ENCODE measurements around the gene DLG1. TPM values are rescaled to one million over a fixed set of nuclear protein-coding genes. Genes with fewer than 3 reads are reported as not detected.
A peak's percentile ranks its signal among the peaks of the same experiment; 100 is the strongest.

The DLG1 gene
- total RNA-seq, 1 experiment from 2014 or later: 89.8 TPM

DNA sequence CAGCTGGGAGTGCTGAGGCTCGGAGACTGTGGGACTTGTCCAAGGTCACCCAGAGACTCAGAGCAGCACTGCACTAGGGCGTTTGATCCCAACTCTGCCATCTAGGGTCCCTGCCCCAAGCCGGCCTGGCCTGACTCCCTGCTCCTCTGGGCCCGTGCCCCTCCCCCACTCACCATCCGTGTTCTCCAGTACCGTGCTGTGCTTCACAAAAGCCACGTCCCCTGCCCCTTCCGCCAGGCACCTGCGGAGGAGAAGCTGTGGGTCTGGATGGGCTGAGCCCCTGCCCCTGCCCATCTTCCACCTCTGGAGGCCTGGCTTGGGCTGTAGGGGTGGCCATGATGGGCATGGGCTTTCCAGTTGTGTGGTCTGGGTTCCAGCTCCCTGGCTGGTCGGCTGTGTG is 277.2 kb downstream of the DLG1 start:
- no peaks in the 10 kb centered on the region for H4K20me1 ChIP-seq (ENCODE audit: insufficient read depth)

DNA sequence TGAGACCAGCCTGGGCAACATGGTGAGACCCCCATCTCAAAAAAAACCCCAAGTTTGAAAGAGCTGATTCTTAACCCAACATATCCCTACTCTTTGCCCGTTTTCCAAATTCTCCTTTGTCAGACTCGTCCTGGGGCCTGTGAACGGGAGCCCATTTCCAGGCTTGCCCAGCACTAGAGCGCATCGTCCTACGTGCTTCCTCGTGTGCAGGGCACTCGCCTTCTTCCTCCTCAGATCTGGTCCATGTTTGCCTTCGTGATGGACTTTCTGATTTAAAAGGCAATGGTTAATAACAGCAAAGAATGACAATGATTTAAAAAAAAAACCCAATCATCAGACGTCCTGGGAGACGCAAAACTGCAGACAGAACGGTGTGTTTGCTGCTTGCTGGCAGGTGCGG is 278.9 kb downstream of the DLG1 start:
- no TSS peak for BruUV-seq (replicated peaks)
- H3K4me1 ChIP-seq (ENCODE audit: control insufficient read depth in 1 of 2, insufficient read depth in 2 of 2, low read length in 2 of 2): peaks cover 0 to 8% of the 10 kb centered on the region in 2 experiments; a peak in 1 of 4 replicates
- H3K79me2 ChIP-seq (ENCODE audit: insufficient read depth, low read length): no peaks in the 10 kb centered on the region
- H3K9me3 ChIP-seq (ENCODE audit: control insufficient read depth in 1 of 2, insufficient read depth in 1 of 2, low read depth in 1 of 2, low read length in 2 of 2): no peaks in the 10 kb centered on the region
- DNase-seq (ENCODE audit: low read depth, low spot score) (no peak), ATAC-seq (no peak)
- RAD21 ChIA-PET (ENCODE audit: low non-redundant PET in 1 of 2, low total read pairs in 2 of 2, uncharacterized antibody in 2 of 2, unreplicated experiment in 2 of 2): no interaction called here
- no peak overlapping the region for H3K9ac ChIP-seq (ENCODE audit: low read length)
- H3K4me2 ChIP-seq (ENCODE audit: low read length): no peak overlapping the region
- H3K9me2 ChIP-seq (ENCODE audit: insufficient read depth): no peaks in the 10 kb centered on the region
- no peak overlapping the region for H2AFZ ChIP-seq (ENCODE audit: low read depth, low read length, poor library complexity, severe bottlenecking)
- H3K27ac ChIP-seq (ENCODE audit: low read depth, low read length): no peak overlapping the region
- TF ChIP-seq, protein P1, sequence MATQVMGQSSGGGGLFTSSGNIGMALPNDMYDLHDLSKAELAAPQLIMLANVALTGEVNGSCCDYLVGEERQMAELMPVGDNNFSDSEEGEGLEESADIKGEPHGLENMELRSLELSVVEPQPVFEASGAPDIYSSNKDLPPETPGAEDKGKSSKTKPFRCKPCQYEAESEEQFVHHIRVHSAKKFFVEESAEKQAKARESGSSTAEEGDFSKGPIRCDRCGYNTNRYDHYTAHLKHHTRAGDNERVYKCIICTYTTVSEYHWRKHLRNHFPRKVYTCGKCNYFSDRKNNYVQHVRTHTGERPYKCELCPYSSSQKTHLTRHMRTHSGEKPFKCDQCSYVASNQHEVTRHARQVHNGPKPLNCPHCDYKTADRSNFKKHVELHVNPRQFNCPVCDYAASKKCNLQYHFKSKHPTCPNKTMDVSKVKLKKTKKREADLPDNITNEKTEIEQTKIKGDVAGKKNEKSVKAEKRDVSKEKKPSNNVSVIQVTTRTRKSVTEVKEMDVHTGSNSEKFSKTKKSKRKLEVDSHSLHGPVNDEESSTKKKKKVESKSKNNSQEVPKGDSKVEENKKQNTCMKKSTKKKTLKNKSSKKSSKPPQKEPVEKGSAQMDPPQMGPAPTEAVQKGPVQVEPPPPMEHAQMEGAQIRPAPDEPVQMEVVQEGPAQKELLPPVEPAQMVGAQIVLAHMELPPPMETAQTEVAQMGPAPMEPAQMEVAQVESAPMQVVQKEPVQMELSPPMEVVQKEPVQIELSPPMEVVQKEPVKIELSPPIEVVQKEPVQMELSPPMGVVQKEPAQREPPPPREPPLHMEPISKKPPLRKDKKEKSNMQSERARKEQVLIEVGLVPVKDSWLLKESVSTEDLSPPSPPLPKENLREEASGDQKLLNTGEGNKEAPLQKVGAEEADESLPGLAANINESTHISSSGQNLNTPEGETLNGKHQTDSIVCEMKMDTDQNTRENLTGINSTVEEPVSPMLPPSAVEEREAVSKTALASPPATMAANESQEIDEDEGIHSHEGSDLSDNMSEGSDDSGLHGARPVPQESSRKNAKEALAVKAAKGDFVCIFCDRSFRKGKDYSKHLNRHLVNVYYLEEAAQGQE (IDR thresholded peaks at IDR 0.05; ENCODE audit: low read depth): no peak
- TF ChIP-seq JUND (IDR thresholded peaks at IDR 0.05): no peak
- intact Hi-C loops (cut with micrococcal nuclease): no loop called here
- POLR2A ChIA-PET: no interaction called here
- no peaks in the 10 kb centered on the region for H3K36me3 ChIP-seq (ENCODE audit: control insufficient read depth in 1 of 2, insufficient read depth in 2 of 2, low read length in 2 of 2)
- H4K20me1 ChIP-seq (ENCODE audit: insufficient read depth): no peaks in the 10 kb centered on the region
- H3K4me3 ChIP-seq (replicated peaks in 1 of 2; ENCODE audit: low read depth in 1 of 2, low read length in 2 of 2): no peak overlapping the region
- CTCF ChIA-PET: no interaction called here
- no peaks in the 10 kb centered on the region for H3K27me3 ChIP-seq (ENCODE audit: insufficient read depth, low read length)

More for the DNA sequence above, 277.2 kb downstream of the DLG1 start:
- H3K4me3 ChIP-seq (replicated peaks in 1 of 2; ENCODE audit: low read depth in 1 of 2, low read length in 2 of 2): no peak overlapping the region
- ATAC-seq (peak; percentile 30), DNase-seq (ENCODE audit: low read depth, low spot score) (no peak)
- H2AFZ ChIP-seq (ENCODE audit: low read depth, low read length, poor library complexity, severe bottlenecking): no peak overlapping the region
- no peaks in the 10 kb centered on the region for H3K9me2 ChIP-seq (ENCODE audit: insufficient read depth)
- CTCF ChIA-PET: interaction anchor here (1.5 kb wide), 1 partner anchor 9 kb away, joined by 8 read pairs; the partner anchor contains the start of gene MELTF
- peaks cover 0 to 8% of the 10 kb centered on the region in 2 experiments; a peak in 1 of 4 replicates for H3K4me1 ChIP-seq (ENCODE audit: control insufficient read depth in 1 of 2, insufficient read depth in 2 of 2, low read length in 2 of 2)
- no peaks in the 10 kb centered on the region for H3K79me2 ChIP-seq (ENCODE audit: insufficient read depth, low read length)
- RAD21 ChIA-PET (ENCODE audit: low non-redundant PET in 1 of 2, low total read pairs in 2 of 2, uncharacterized antibody in 2 of 2, unreplicated experiment in 2 of 2): no interaction called here
- H3K9ac ChIP-seq (ENCODE audit: low read length): no peak overlapping the region
- intact Hi-C loops (cut with micrococcal nuclease): no loop called here
- TF ChIP-seq CEBPB (IDR thresholded peaks at IDR 0.05; ENCODE audit: low read depth): no peak
- TF ChIP-seq EZH2 (IDR thresholded peaks at IDR 0.05): no peak
- TF ChIP-seq POLR2AphosphoS5 (IDR thresholded peaks at IDR 0.05; ENCODE audit: low read depth, low read length): peak; percentile 35; the same call in 1 of the 2 replicates
- H3K36me3 ChIP-seq (ENCODE audit: control insufficient read depth in 1 of 2, insufficient read depth in 2 of 2, low read length in 2 of 2): peaks cover 0 to 2% of the 10 kb centered on the region in 2 experiments; a peak in 2 of 4 replicates
- H3K27me3 ChIP-seq (ENCODE audit: insufficient read depth, low read length): no peaks in the 10 kb centered on the region
- no peak overlapping the region for H3K27ac ChIP-seq (ENCODE audit: low read depth, low read length)
- POLR2A ChIA-PET: no interaction called here
- no peak overlapping the region for H3K4me2 ChIP-seq (ENCODE audit: low read length)
- H3K9me3 ChIP-seq (ENCODE audit: control insufficient read depth in 1 of 2, insufficient read depth in 1 of 2, low read depth in 1 of 2, low read length in 2 of 2): no peaks in the 10 kb centered on the region
- BruUV-seq (replicated peaks): no TSS peak

All from HCT116 (cell line).